GM13977 (cell line): ENCODE measurements around the gene CHD6.

Experiments used
- DNase-seq: peaks from one replicate; pipeline ENCODE4 v3.0.0; 2012; ENCODE audit warnings: low spot score
- in situ Hi-C: fragments of 300-500 bp; cut with MboI; formaldehyde crosslinking; loops from one replicate; pipeline ENCODE4 v1.12.0; 2022; ENCODE audit warnings: low sequenced_read_pairs, low pct_unique_long_range_greater_than_20kb, mixed read lengths, inconsistent platforms; ENCODE audit not compliant: unreplicated experiment
- TF ChIP-seq, protein P1 (sequence below): IDR thresholded peaks from 2 replicates; pipeline ENCODE4 v1.5.1; 2012; ENCODE audit warnings: mild to moderate bottlenecking, control low read depth; ENCODE audit not compliant: insufficient read depth; ENCODE audit errors: extremely low read depth, missing control alignments

The CHD6 gene

DNA sequence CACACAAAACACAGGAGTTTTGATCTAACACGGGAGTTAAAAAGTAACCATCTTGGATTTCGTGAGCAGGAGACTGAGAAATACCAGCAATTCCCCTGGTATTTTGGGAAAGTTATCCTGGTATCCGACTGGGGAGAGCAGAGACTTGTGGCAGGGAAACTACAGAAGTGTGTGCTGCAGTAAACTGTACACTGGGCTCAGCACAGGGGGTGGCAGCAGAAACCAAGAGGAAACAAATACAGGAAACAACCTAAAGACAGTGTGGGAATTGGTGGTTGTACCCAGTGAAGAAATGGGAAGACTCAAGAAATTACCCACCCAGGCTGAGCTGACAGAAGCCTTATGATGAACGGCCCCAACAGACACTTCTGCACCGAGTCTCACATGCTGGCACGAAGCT is 109.8 kb downstream of the CHD6 start:
- TF ChIP-seq, protein P1, sequence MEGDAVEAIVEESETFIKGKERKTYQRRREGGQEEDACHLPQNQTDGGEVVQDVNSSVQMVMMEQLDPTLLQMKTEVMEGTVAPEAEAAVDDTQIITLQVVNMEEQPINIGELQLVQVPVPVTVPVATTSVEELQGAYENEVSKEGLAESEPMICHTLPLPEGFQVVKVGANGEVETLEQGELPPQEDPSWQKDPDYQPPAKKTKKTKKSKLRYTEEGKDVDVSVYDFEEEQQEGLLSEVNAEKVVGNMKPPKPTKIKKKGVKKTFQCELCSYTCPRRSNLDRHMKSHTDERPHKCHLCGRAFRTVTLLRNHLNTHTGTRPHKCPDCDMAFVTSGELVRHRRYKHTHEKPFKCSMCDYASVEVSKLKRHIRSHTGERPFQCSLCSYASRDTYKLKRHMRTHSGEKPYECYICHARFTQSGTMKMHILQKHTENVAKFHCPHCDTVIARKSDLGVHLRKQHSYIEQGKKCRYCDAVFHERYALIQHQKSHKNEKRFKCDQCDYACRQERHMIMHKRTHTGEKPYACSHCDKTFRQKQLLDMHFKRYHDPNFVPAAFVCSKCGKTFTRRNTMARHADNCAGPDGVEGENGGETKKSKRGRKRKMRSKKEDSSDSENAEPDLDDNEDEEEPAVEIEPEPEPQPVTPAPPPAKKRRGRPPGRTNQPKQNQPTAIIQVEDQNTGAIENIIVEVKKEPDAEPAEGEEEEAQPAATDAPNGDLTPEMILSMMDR, result no peak
- DNase-seq, result no peak
- in situ Hi-C loops, result no loop called here

DNA sequence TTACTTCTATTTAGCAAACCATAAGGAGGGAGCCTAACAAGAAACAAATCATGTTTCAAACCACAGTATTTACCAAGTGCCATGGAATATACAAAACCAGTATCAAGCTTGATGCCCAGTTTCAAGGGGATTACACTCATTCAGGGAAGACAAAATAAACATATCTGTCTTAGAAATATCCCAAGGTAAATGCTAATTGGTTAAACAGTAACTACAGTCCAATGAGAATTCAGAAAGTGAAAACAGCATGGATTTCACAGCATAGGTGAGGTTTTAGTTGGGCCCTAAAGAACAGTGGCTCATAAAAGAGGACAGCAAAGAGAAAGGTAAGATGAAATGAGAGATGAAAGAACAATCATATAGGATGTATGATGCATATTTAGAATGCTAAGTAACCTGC is 110.3 kb downstream of the CHD6 start:
- no peak for DNase-seq
- TF ChIP-seq, protein P1, result no peak
- in situ Hi-C loops, result no loop called here

DNA sequence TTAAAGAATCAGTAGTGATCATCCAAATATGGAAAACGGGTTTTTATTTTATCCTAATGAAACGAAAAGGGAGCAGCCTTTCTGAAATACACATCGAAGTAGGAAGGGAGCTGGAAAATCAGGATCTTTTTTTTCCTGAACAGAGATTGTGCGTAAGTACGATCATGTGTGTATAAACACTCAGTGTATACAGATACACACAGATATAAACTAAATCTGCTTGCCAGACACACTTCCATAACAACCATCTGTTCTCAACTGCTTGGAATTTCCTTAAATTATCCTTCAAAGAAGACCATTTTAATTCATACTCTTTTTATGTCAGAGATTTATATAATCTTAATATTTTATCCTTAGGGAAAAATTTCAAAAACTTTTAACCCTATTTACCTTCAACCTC is 110.7 kb downstream of the CHD6 start:
- no peak for DNase-seq
- TF ChIP-seq, protein P1, result no peak
- in situ Hi-C loops, result no loop called here

DNA sequence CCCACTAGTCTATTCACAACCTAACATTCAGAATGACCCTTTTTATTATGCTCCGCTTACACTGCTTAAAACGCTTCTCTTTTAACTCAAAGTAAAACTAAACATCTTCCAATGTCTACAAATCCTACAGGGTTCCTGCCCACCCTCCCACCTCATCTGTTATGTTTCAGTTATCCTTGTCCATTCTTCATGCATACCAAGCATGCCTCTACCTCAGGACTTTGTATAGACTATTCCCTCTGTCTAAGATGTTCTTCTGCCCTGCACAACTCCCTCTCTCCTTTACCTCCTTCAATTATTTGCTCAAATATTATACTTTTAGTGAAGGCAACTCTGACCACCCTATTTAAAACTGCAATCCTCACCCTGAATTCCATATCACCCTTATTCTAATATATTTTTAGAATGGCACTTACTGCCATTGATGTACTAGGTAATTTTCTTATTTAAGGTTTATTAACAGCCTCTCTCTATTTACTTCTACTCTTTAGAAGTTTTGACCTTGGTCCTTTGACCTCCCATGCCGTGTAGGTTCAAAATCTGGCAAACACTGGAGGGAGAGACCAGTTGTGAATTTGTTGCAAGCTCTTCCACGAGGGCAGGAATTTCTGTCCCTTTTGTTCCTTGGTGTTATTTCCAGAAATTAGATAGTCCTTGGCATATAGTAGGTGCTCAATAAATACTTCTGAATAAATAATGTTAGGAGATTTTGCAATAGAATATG is 111.8 kb downstream of the CHD6 start:
- in situ Hi-C loops, result no loop called here
- TF ChIP-seq, protein P1, result no peak
- DNase-seq, result no peak

DNA sequence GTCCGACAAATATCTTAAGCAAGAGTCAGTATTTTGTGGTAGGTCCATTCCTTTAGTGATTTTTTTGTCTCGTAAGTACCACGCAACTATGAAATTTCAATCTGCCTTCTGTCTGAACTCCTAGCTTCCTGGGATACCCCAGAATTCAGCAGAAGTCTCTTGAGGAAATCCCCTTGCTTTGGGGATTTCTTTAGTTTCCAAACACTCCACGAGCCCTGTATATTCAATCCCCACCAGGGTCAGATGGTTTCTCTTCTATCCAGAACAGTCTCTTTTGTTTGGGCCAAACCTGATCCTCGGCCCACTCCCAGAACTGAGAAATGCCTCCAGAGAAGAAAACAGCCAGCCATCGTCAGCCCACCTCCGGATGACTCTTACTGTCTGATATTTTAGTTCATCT is 113.0 kb downstream of the CHD6 start:
- in situ Hi-C loops, result no loop called here
- TF ChIP-seq, protein P1, result no peak
- DNase-seq, result no peak

DNA sequence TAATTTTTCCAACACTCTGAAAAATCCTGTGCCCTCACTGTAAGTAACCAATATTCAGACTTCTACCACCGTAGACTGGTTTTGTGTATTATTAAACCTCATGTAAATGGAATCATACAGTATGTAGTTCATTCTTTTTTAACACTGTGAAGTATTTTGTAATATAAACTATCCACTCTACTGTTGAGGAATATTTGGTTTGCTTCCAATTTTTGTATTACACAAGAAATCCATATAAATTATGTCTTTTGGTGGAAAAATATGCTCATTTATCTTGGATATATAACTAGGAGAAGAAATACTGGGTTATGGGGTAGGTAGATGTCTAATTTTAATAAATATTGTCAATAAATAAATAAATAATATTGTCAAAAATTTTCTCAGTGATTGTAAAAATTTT is 116.8 kb downstream of the CHD6 start:
- TF ChIP-seq, protein P1, result no peak
- in situ Hi-C loops, result no loop called here
- no peak for DNase-seq
